HepG2 (cell line): ENCODE data around the gene NOBOX.
"Not testable (repeated sequence)": the region's sequence is repeated elsewhere in the genome, so short reads cannot be mapped to it uniquely, and the experiment has no call there.

Experiments used
- ATAD3A ChIP-seq: sonication (generic); formaldehyde crosslinking; IDR thresholded peaks from 2 replicates; pipeline ENCODE4 v1.4.0; 2020; ENCODE audit warnings: missing genetic modification reagents
- CBX1 ChIP-seq: IDR thresholded peaks from one replicate; pipeline ENCODE4 v1.6.1; 2016; ENCODE audit warnings: antibody characterized with exemption, low read depth
- EZH2 ChIP-seq: conservative IDR thresholded peaks from 2 replicates; pipeline ENCODE4 v1.6.1; 2012; ENCODE audit warnings: mild to moderate bottlenecking, low read depth, low read length, moderate library complexity
- HOXD1 ChIP-seq: sonication (generic); formaldehyde crosslinking; IDR thresholded peaks from 2 replicates; pipeline ENCODE4 v1.5.0; 2020; ENCODE audit warnings: missing genetic modification reagents
- MXI1 ChIP-seq: IDR thresholded peaks from 3 replicates; pipeline ENCODE4 v1.6.1; 2012; ENCODE audit warnings: low read depth, low read length, inconsistent platforms, borderline replicate concordance
- PHF8 ChIP-seq: sonication (generic); formaldehyde crosslinking; IDR thresholded peaks from 2 replicates; pipeline ENCODE4 v1.5.0; 2020; ENCODE audit warnings: missing genetic modification reagents
- TAF15 ChIP-seq: fragments of 200-400 bp; formaldehyde crosslinking; IDR thresholded peaks from one replicate; pipeline ENCODE4 v1.6.1; 2018; ENCODE audit warnings: mild to moderate bottlenecking, low read depth, low read length; ENCODE audit not compliant: poor library complexity, severe bottlenecking
- ZNF543 ChIP-seq: sonication (generic); formaldehyde crosslinking; IDR thresholded peaks from 2 replicates; pipeline ENCODE4 v1.4.0; 2020; ENCODE audit warnings: mild to moderate bottlenecking, missing genetic modification reagents
- TF ChIP-seq, protein P1 (sequence below): sonication (generic); formaldehyde crosslinking; conservative IDR thresholded peaks from 2 replicates; pipeline ENCODE4 v1.4.0; 2020; ENCODE audit warnings: missing genetic modification reagents
- TF ChIP-seq, protein P2 (sequence below): sonication (generic); formaldehyde crosslinking; IDR thresholded peaks from 2 replicates; pipeline ENCODE4 v1.4.0; 2020; ENCODE audit warnings: mild to moderate bottlenecking, missing genetic modification reagents

DNA sequence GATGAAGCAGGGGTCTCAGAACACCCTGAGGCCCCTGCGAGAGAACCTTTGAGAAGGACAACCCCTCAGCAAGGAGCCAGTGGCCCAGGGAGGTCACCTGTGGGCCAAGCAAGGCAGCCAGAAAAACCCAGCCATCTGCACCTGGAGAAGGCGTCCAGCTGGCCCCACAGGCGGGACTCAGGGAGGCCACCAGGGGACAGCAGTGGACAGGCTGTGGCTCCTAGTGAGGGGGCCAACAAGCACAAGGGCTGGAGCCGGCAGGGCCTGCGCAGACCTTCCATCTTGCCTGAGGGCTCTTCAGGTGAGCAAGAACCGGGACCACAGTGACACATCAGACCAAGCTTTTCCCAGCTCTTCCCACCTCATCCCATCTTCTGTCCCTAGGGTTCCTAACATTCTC, 38.0 kb downstream of the NOBOX start:
- not testable (repeated sequence) for TF ChIP-seq ATAD3A (CRISPR knock-in tag); CBX1; MXI1; PHF8 (CRISPR knock-in tag); TAF15; HOXD1; EZH2; ZNF543
- TF ChIP-seq, protein P1, sequence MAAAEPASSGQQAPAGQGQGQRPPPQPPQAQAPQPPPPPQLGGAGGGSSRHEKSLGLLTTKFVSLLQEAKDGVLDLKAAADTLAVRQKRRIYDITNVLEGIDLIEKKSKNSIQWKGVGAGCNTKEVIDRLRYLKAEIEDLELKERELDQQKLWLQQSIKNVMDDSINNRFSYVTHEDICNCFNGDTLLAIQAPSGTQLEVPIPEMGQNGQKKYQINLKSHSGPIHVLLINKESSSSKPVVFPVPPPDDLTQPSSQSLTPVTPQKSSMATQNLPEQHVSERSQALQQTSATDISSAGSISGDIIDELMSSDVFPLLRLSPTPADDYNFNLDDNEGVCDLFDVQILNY (CRISPR knock-in tag) = not testable (repeated sequence)
- TF ChIP-seq, protein P2, sequence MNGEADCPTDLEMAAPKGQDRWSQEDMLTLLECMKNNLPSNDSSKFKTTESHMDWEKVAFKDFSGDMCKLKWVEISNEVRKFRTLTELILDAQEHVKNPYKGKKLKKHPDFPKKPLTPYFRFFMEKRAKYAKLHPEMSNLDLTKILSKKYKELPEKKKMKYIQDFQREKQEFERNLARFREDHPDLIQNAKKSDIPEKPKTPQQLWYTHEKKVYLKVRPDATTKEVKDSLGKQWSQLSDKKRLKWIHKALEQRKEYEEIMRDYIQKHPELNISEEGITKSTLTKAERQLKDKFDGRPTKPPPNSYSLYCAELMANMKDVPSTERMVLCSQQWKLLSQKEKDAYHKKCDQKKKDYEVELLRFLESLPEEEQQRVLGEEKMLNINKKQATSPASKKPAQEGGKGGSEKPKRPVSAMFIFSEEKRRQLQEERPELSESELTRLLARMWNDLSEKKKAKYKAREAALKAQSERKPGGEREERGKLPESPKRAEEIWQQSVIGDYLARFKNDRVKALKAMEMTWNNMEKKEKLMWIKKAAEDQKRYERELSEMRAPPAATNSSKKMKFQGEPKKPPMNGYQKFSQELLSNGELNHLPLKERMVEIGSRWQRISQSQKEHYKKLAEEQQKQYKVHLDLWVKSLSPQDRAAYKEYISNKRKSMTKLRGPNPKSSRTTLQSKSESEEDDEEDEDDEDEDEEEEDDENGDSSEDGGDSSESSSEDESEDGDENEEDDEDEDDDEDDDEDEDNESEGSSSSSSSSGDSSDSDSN = not testable (repeated sequence)
